Calu3 (cell line): ENCODE measurements around the gene NPAS3. TPM values are rescaled to one million over a fixed set of nuclear protein-coding genes. Genes with fewer than 3 reads are reported as not detected.

Source experiments
- BruUV-seq: library from RNA; stranded (reverse); fragments of 400-500 nt; replicated peaks from 2 replicates; lab custom pipeline; 2021; lab: Mats Ljungman, UMichigan
- CTCF ChIA-PET: fragments of 300-600 bp; sonication (Branson Sonifier 250); formaldehyde crosslinking; loops from one replicate; lab custom pipeline; 2022; ENCODE audit warnings: antibody characterized with exemption; lab: Charles Lee
- DNase-seq: peaks from one replicate; pipeline ENCODE4 v3.0.0; 2022
- H3K27ac Mint-ChIP-seq: one replicate; pipeline ENCODE4 v1.8.0; 2022; ENCODE audit warnings: mixed read lengths; ENCODE audit not compliant: unreplicated experiment
- H3K27me3 Mint-ChIP-seq: one replicate; pipeline ENCODE4 v1.8.0; 2022; ENCODE audit warnings: mixed read lengths; ENCODE audit not compliant: unreplicated experiment
- H3K36me3 Mint-ChIP-seq: one replicate; pipeline ENCODE4 v1.8.0; 2022; ENCODE audit warnings: mild to moderate bottlenecking, moderate library complexity, mixed read lengths; ENCODE audit not compliant: insufficient read depth, unreplicated experiment
- H3K4me1 Mint-ChIP-seq: one replicate; pipeline ENCODE4 v1.8.0; 2022; ENCODE audit warnings: mild to moderate bottlenecking, low read depth, mixed read lengths; ENCODE audit not compliant: unreplicated experiment
- H3K4me3 Mint-ChIP-seq: one replicate; pipeline ENCODE4 v1.8.0; 2022; ENCODE audit warnings: mild to moderate bottlenecking, low read depth, moderate library complexity, mixed read lengths; ENCODE audit not compliant: unreplicated experiment
- H3K9me3 Mint-ChIP-seq: one replicate; pipeline ENCODE4 v1.8.0; 2022; ENCODE audit warnings: low read depth, mixed read lengths; ENCODE audit not compliant: unreplicated experiment
- CTCF ChIP-seq: fragments of 200-600 bp; IDR thresholded peaks from one replicate; pipeline ENCODE4 v1.8.0; 2022; ENCODE audit warnings: antibody characterized with exemption; ENCODE audit not compliant: unreplicated experiment
- intact Hi-C: fragments of 100-400 bp; cut with micrococcal nuclease; formaldehyde crosslinking; loops from one replicate; pipeline ENCODE4 v1.10.0; 2022; ENCODE audit not compliant: unreplicated experiment
- total RNA-seq: library from RNA; stranded (reverse); gene quantifications from 2 replicates; pipeline ENCODE4 v1.2.3, GENCODE V29; 2022

Gene NPAS3
- total RNA-seq, 1 experiment from 2014 or later = not detected

- no peaks in the 10 kb centered on the region for H3K9me3 Mint-ChIP-seq
- intact Hi-C loops = no loop called here
- H3K27ac Mint-ChIP-seq = no peak overlapping the region
- no peak for TF ChIP-seq CTCF
- no peaks in the 10 kb centered on the region for H3K36me3 Mint-ChIP-seq
- no peak for DNase-seq
- BruUV-seq = no TSS peak
- peaks cover 12% of the 10 kb centered on the region for H3K27me3 Mint-ChIP-seq
- CTCF ChIA-PET = no interaction called here
- H3K4me1 Mint-ChIP-seq = no peaks in the 10 kb centered on the region
- no peak overlapping the region for H3K4me3 Mint-ChIP-seq
These were observed 451.7 kb downstream of the NPAS3 start for GRCh38 chr14:33390335-33390734.

GRCh38 chr14:33393231-33393894, 454.7 kb downstream of the NPAS3 start:
- Mint-ChIP-seq H3K36me3 (no peaks in the 10 kb centered on the region), H3K4me1 (no peaks in the 10 kb centered on the region), H3K27me3 (peaks cover under 1% of the 10 kb centered on the region), H3K9me3 (no peaks in the 10 kb centered on the region), H3K4me3 (no peak overlapping the region), H3K27ac (no peak overlapping the region)
- intact Hi-C loops = no loop called here
- BruUV-seq = no TSS peak
- CTCF ChIA-PET = interaction anchor here (0.5 kb wide), 1 partner anchor 340 kb away, joined by 4 read pairs; no protein-coding TSS in a partner anchor
- TF ChIP-seq CTCF = no peak
- DNase-seq = no peak

GRCh38 chr14:33393895-33394368, 455.3 kb downstream of the NPAS3 start:
- no peak for TF ChIP-seq CTCF
- Mint-ChIP-seq H3K4me3 (no peak overlapping the region), H3K4me1 (no peaks in the 10 kb centered on the region)

GRCh38 chr14:33401311-33401710, 462.6 kb downstream of the NPAS3 start:
- H3K9me3 Mint-ChIP-seq = no peaks in the 10 kb centered on the region
- no peaks in the 10 kb centered on the region for H3K4me1 Mint-ChIP-seq
- H3K27ac Mint-ChIP-seq = no peak overlapping the region
- intact Hi-C loops = no loop called here
- H3K27me3 Mint-ChIP-seq = no peaks in the 10 kb centered on the region
- no peak for DNase-seq
- CTCF ChIA-PET = no interaction called here
- no TSS peak for BruUV-seq
- H3K36me3 Mint-ChIP-seq = no peaks in the 10 kb centered on the region
- TF ChIP-seq CTCF = no peak
- H3K4me3 Mint-ChIP-seq = no peak overlapping the region

More at GRCh38 chr14:33393895-33394368, 455.3 kb downstream of the NPAS3 start:
- Mint-ChIP-seq H3K36me3 (no peaks in the 10 kb centered on the region), H3K27ac (no peak overlapping the region), H3K9me3 (no peaks in the 10 kb centered on the region), H3K27me3 (no peaks in the 10 kb centered on the region)
- intact Hi-C loops = no loop called here
- BruUV-seq = no TSS peak
- DNase-seq = no peak
- CTCF ChIA-PET = no interaction called here
